Activated CD8-positive, alpha-beta memory T cell treated with anti-CD3 and anti-CD28 coated beads, Interleukin-2, amount 10 ng/mL, durations not matched to agents 7 days and 5 days (primary cell): Measurements from ENCODE around the gene C19orf73. TPM values are rescaled to one million over a fixed set of nuclear protein-coding genes. Genes with fewer than 3 reads are reported as not detected.

Source experiments
- ATAC-seq: fragments of 150-1000 bp; cut with Tn5 transposase; one replicate; pipeline ENCODE4 v1.10.0; 2021; ENCODE audit warnings: moderate library complexity
- CTCF ChIA-PET: fragments of 350-600 bp; sonication (Branson Sonifier 250); formaldehyde crosslinking; loops from one replicate; lab custom pipeline; 2021; ENCODE audit warnings: antibody characterized with exemption; lab: Charles Lee
- DNase-seq: peaks from one replicate; pipeline ENCODE4 v3.0.0-alpha.2; 2020
- H3K27ac Mint-ChIP-seq: one replicate; pipeline ENCODE4 v1.8.0; 2021; ENCODE audit warnings: mild to moderate bottlenecking, mixed read lengths
- H3K27me3 Mint-ChIP-seq: one replicate; pipeline ENCODE4 v1.8.0; 2021; ENCODE audit warnings: mixed read lengths
- H3K36me3 Mint-ChIP-seq: one replicate; pipeline ENCODE4 v1.8.0; 2021; ENCODE audit warnings: mild to moderate bottlenecking, mixed read lengths
- H3K4me1 Mint-ChIP-seq: one replicate; pipeline ENCODE4 v1.8.0; 2021; ENCODE audit warnings: mixed read lengths
- H3K4me3 Mint-ChIP-seq: one replicate; pipeline ENCODE4 v1.8.0; 2021; ENCODE audit warnings: mild to moderate bottlenecking, moderate library complexity, mixed read lengths
- H3K9me3 Mint-ChIP-seq: one replicate; pipeline ENCODE4 v1.8.0; 2022; ENCODE audit warnings: low read depth, mixed read lengths
- total RNA-seq, 2 experiments: library from RNA; stranded (reverse); gene quantifications; one replicate each; pipeline ENCODE4 v1.2.3, GENCODE V29; 2021

C19orf73 gene
- total RNA-seq, 2 experiments from 2014 or later, result 1.6 to 1.8 TPM

- ATAC-seq, result no peak
- Mint-ChIP-seq H3K27me3 (peaks cover 46% of the 10 kb centered on the region), H3K4me1 (peaks cover 10% of the 10 kb centered on the region), H3K4me3 (no peak overlapping the region), H3K27ac (no peak overlapping the region), H3K9me3 (peaks cover 3% of the 10 kb centered on the region), H3K36me3 (peaks cover 5% of the 10 kb centered on the region)
- CTCF ChIA-PET, result interaction anchor here (0.6 to 2.2 kb wide), 7 partner anchors 9 to 80 kb away, joined by 3 to 10 read pairs (median 4); partner anchors contain the start of genes GYS1, NTF4 and RUVBL2
- DNase-seq, result no peak
These were observed 45.2 kb downstream of the C19orf73 start for GRCh38 chr19:49073514-49074378.

- peaks cover 3% of the 10 kb centered on the region for H3K9me3 Mint-ChIP-seq
- H3K4me1 Mint-ChIP-seq, result peaks cover 10% of the 10 kb centered on the region
- H3K27me3 Mint-ChIP-seq, result peaks cover 61% of the 10 kb centered on the region
- CTCF ChIA-PET, result no interaction called here
- H3K36me3 Mint-ChIP-seq, result peaks cover 5% of the 10 kb centered on the region
- ATAC-seq (no peak), DNase-seq (no peak)
- H3K27ac Mint-ChIP-seq, result no peak overlapping the region
- H3K4me3 Mint-ChIP-seq, result no peak overlapping the region
These were observed 46.9 kb downstream of the C19orf73 start for GRCh38 chr19:49071860-49072547.

- Mint-ChIP-seq H3K4me3 (no peak overlapping the region), H3K36me3 (peaks cover 5% of the 10 kb centered on the region), H3K27me3 (peaks cover 77% of the 10 kb centered on the region), H3K9me3 (peaks cover 3% of the 10 kb centered on the region), H3K27ac (no peak overlapping the region), H3K4me1 (peaks cover 10% of the 10 kb centered on the region)
- DNase-seq (no peak), ATAC-seq (no peak)
- CTCF ChIA-PET, result interaction anchor here (0.7 to 1.3 kb wide), 4 partner anchors 10 to 39 kb away, joined by 3 to 4 read pairs (median 3); partner anchors contain the start of gene CGB2
These were observed 48.5 kb downstream of the C19orf73 start for GRCh38 chr19:49070416-49070815.

GRCh38 chr19:49069026-49069425, 49.9 kb downstream of the C19orf73 start:
- Mint-ChIP-seq H3K4me1 (peaks cover 10% of the 10 kb centered on the region), H3K4me3 (no peak overlapping the region), H3K27ac (no peak overlapping the region), H3K27me3 (peaks cover 80% of the 10 kb centered on the region), H3K36me3 (peaks cover 5% of the 10 kb centered on the region), H3K9me3 (peaks cover 3% of the 10 kb centered on the region)
- DNase-seq (no peak), ATAC-seq (no peak)
- CTCF ChIA-PET, result interaction anchor here (0.9 to 1.3 kb wide), 3 partner anchors 29 to 45 kb away, joined by 3 to 4 read pairs (median 4); partner anchors contain the start of gene LIN7B

Other genes with a start within 250 kb of the C19orf73 start
- 10 to 100 TPM; 32.1 to 89.7 TPM for gene PPP1R15A, start 246.7 kb downstream of the C19orf73 start, total RNA-seq
- gene TULP2, start 220.4 kb downstream of the C19orf73 start, total RNA-seq, result under 1 TPM in 1 of 2 experiments, not detected in 1; 0.47 TPM
- gene NUCB1, start 218.8 kb downstream of the C19orf73 start, total RNA-seq, result 100 to 1,000 TPM; 185 to 226 TPM
- gene DHDH, start 185.4 kb downstream of the C19orf73 start, total RNA-seq, result 1 to 10 TPM in 1 of 2 experiments, under 1 TPM in 1; 0.96 to 1.1 TPM
- 100 to 1,000 TPM; 359 to 377 TPM for gene BAX, start 164.3 kb downstream of the C19orf73 start, total RNA-seq
- 1,000 to 10,000 TPM; 1,380 to 1,403 TPM for gene FTL, start 153.8 kb downstream of the C19orf73 start, total RNA-seq
- 10 to 100 TPM; 44.0 to 65.5 TPM for gene GYS1, start 125.8 kb downstream of the C19orf73 start, total RNA-seq
- 100 to 1,000 TPM; 124 to 125 TPM for gene RUVBL2, start 125.3 kb downstream of the C19orf73 start, total RNA-seq
- gene LHB, start 102.1 kb downstream of the C19orf73 start, total RNA-seq, result not detected
- not detected for gene CGB3, start 94.8 kb downstream of the C19orf73 start, total RNA-seq
- not detected for gene CGB2, start 87.3 kb downstream of the C19orf73 start, total RNA-seq
- gene CGB1, start 82.2 kb downstream of the C19orf73 start, total RNA-seq, result not detected
- not detected for gene CGB5, start 75.3 kb downstream of the C19orf73 start, total RNA-seq
- gene CGB8, start 70.0 kb downstream of the C19orf73 start, total RNA-seq, result not detected
- not detected for gene CGB7, start 61.4 kb downstream of the C19orf73 start, total RNA-seq
- gene NTF4, start 54.3 kb downstream of the C19orf73 start, total RNA-seq, result not detected
- gene KCNA7, start 46.4 kb downstream of the C19orf73 start, total RNA-seq, result not detected
- 100 to 1,000 TPM; 222 to 224 TPM for gene SNRNP70, start 33.7 kb downstream of the C19orf73 start, total RNA-seq
- 1 to 10 TPM; 3.3 to 5.7 TPM for gene LIN7B, start 4.8 kb downstream of the C19orf73 start, total RNA-seq
- gene PPFIA3, start 401 bp upstream of the C19orf73 start, total RNA-seq, result 1 to 10 TPM; 1.7 to 3.6 TPM
- not detected for gene HRC, start 36.3 kb upstream of the C19orf73 start, total RNA-seq
- under 1 TPM in 1 of 2 experiments, not detected in 1; 0.14 TPM for gene TRPM4, start 38.6 kb upstream of the C19orf73 start, total RNA-seq
- gene SLC6A16, start 206.0 kb upstream of the C19orf73 start, total RNA-seq, result 1 to 10 TPM; 2.5 to 2.7 TPM
- 100 to 1,000 TPM; 126 to 177 TPM for gene CD37, start 216.3 kb upstream of the C19orf73 start, total RNA-seq
- gene TEAD2, start 243.3 kb upstream of the C19orf73 start, total RNA-seq, result not detected
- gene DKKL1, start 244.7 kb upstream of the C19orf73 start, total RNA-seq, result not detected